ENCODE results near the gene BCL11A. TPM values are rescaled to one million over a fixed set of nuclear protein-coding genes. Genes with fewer than 3 reads are reported as not detected.

Gene BCL11A
- total RNA-seq, 1 experiment from 2014 or later, result 0.33 TPM

DNA sequence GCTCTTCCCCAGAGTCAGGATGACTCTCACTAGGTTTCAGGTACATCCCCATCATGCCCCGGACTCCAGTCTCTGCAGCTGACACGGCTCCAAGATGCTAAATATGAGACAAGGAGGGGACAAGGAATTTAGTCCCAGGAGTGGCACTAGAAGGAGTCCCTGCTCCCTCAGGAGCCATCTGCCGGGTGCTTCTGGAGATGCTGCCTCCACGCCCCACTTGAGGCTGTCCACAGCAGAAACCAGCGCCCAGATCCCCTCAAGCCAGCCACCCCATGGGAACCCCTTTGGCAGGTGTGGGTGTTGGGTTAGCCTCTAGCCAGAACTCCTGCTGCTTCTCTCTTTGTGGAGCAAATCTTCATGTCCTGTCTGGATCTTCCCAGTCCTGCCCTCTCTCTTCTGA lies 40.3 kb downstream of the BCL11A start:
- no peak overlapping the region for H3K27ac ChIP-seq (ENCODE audit: low read length)
- no peak overlapping the region for H3K4me3 ChIP-seq (ENCODE audit: low read depth in 2 of 2, low read length in 2 of 2)
- ATAC-seq (no peak), DNase-seq (ENCODE audit: low read depth, low spot score) (no peak)
- H3K4me1 ChIP-seq (ENCODE audit: control insufficient read depth, insufficient read depth, low read length), result no peaks in the 10 kb centered on the region
- BruUV-seq (replicated peaks), result no TSS peak
- H3K9me3 ChIP-seq (ENCODE audit: control insufficient read depth, insufficient read depth, low read depth, low read length), result no peaks in the 10 kb centered on the region
- intact Hi-C loops (cut with micrococcal nuclease; ENCODE audit: unreplicated experiment), result no loop called here
- peaks cover 7% of the 10 kb centered on the region for H3K27me3 ChIP-seq (ENCODE audit: control insufficient read depth, insufficient read depth, low read length)
- TF ChIP-seq SIN3A (IDR thresholded peaks at IDR 0.05; ENCODE audit: borderline replicate concordance, insufficient read depth, low read depth, low read length) (no peak), TCF7L2 (IDR thresholded peaks at IDR 0.05; ENCODE audit: low read depth, low read length) (no peak)
- no peaks in the 10 kb centered on the region for H3K36me3 ChIP-seq (ENCODE audit: control insufficient read depth, insufficient read depth, low read length)
- in situ Hi-C loops (cut with HindIII; ENCODE audit: low pct_unique_long_range_greater_than_20kb, low sequenced_read_pairs), result no loop called here
- ChIA-PET CTCF (no interaction called here), POLR2A (no interaction called here)

DNA sequence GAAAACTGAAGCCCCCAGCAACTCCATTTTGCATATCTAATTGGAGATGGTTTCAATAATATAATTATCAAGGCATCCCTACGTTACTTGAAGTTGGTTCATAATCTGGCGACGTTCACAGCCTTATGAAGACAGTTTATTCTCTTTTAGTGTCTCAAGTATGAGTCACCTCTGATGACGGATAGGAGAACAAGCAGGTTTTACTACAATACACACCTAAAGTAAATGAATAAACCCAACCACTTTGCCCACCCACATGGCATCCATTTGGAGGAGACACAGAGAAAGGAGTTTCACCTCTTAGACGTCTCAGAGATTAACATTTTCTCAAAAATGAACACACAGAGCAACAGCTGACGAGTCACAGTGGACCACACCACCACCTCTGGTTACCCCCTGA lies 40.8 kb downstream of the BCL11A start:
- Histone ChIP-seq H3K36me3 (ENCODE audit: control insufficient read depth, insufficient read depth, low read length) (no peaks in the 10 kb centered on the region), H3K4me1 (ENCODE audit: control insufficient read depth, insufficient read depth, low read length) (no peaks in the 10 kb centered on the region), H3K9me3 (ENCODE audit: control insufficient read depth, insufficient read depth, low read depth, low read length) (no peaks in the 10 kb centered on the region), H3K27ac (ENCODE audit: low read length) (no peak overlapping the region), H3K27me3 (ENCODE audit: control insufficient read depth, insufficient read depth, low read length) (peaks cover 7% of the 10 kb centered on the region), H3K4me3 (ENCODE audit: low read depth in 2 of 2, low read length in 2 of 2) (no peak overlapping the region)
- CTCF ChIA-PET, result no interaction called here
- intact Hi-C loops (cut with micrococcal nuclease; ENCODE audit: unreplicated experiment), result no loop called here
- no TSS peak for BruUV-seq (replicated peaks)
- ATAC-seq, result no peak
- in situ Hi-C loops (cut with HindIII; ENCODE audit: low pct_unique_long_range_greater_than_20kb, low sequenced_read_pairs), result no loop called here
- TF ChIP-seq, protein P1, sequence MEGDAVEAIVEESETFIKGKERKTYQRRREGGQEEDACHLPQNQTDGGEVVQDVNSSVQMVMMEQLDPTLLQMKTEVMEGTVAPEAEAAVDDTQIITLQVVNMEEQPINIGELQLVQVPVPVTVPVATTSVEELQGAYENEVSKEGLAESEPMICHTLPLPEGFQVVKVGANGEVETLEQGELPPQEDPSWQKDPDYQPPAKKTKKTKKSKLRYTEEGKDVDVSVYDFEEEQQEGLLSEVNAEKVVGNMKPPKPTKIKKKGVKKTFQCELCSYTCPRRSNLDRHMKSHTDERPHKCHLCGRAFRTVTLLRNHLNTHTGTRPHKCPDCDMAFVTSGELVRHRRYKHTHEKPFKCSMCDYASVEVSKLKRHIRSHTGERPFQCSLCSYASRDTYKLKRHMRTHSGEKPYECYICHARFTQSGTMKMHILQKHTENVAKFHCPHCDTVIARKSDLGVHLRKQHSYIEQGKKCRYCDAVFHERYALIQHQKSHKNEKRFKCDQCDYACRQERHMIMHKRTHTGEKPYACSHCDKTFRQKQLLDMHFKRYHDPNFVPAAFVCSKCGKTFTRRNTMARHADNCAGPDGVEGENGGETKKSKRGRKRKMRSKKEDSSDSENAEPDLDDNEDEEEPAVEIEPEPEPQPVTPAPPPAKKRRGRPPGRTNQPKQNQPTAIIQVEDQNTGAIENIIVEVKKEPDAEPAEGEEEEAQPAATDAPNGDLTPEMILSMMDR (IDR thresholded peaks at IDR 0.05), result no peak
- TF ChIP-seq TCF7L2 (IDR thresholded peaks at IDR 0.05; ENCODE audit: low read depth, low read length), result no peak
- no peak for TF ChIP-seq SIN3A (IDR thresholded peaks at IDR 0.05; ENCODE audit: borderline replicate concordance, insufficient read depth, low read depth, low read length)
- no peak for TF ChIP-seq POLR2AphosphoS5 (IDR thresholded peaks at IDR 0.05; ENCODE audit: low read depth, low read length)
- TF ChIP-seq, protein P2, sequence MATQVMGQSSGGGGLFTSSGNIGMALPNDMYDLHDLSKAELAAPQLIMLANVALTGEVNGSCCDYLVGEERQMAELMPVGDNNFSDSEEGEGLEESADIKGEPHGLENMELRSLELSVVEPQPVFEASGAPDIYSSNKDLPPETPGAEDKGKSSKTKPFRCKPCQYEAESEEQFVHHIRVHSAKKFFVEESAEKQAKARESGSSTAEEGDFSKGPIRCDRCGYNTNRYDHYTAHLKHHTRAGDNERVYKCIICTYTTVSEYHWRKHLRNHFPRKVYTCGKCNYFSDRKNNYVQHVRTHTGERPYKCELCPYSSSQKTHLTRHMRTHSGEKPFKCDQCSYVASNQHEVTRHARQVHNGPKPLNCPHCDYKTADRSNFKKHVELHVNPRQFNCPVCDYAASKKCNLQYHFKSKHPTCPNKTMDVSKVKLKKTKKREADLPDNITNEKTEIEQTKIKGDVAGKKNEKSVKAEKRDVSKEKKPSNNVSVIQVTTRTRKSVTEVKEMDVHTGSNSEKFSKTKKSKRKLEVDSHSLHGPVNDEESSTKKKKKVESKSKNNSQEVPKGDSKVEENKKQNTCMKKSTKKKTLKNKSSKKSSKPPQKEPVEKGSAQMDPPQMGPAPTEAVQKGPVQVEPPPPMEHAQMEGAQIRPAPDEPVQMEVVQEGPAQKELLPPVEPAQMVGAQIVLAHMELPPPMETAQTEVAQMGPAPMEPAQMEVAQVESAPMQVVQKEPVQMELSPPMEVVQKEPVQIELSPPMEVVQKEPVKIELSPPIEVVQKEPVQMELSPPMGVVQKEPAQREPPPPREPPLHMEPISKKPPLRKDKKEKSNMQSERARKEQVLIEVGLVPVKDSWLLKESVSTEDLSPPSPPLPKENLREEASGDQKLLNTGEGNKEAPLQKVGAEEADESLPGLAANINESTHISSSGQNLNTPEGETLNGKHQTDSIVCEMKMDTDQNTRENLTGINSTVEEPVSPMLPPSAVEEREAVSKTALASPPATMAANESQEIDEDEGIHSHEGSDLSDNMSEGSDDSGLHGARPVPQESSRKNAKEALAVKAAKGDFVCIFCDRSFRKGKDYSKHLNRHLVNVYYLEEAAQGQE (IDR thresholded peaks at IDR 0.05; ENCODE audit: insufficient read depth in 1 of 2, low read depth in 2 of 2, low read length in 1 of 2), result no peak
- POLR2A ChIA-PET, result no interaction called here
- no peak for DNase-seq (ENCODE audit: low read depth, low spot score)

DNA sequence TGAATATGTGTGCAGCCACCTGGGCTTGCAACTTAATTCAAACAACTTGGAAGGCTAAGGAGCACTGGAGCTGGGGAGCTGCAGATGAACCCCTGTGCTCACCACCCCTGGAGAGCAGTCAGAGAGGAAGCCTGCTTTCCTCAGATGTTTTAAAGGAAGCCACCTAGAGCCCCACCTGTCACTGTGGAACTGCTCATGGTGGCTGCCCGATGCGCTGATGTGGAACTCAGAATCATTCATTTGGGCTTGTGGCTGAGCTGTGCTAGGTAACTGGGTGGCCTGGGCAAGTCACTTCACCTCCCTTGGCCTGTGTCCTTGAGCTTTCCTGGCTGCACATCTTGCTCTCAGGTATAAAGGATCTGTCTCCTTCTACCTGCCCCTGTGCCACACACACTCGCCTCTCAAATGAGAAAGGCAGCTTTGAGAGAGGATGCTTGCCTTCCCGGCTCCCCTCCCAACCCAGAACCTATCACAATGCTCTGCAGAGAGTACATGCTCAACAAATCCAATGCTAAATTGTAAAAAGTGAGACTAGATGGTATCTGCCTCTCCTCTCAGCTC lies 41.3 kb downstream of the BCL11A start:
- no peak for ATAC-seq
- Histone ChIP-seq H3K4me3 (ENCODE audit: low read depth in 2 of 2, low read length in 2 of 2) (no peak overlapping the region), H3K9me3 (ENCODE audit: control insufficient read depth, insufficient read depth, low read depth, low read length) (no peaks in the 10 kb centered on the region), H3K27ac (ENCODE audit: low read length) (no peak overlapping the region), H3K4me1 (ENCODE audit: control insufficient read depth, insufficient read depth, low read length) (no peaks in the 10 kb centered on the region), H3K27me3 (ENCODE audit: control insufficient read depth, insufficient read depth, low read length) (peaks cover 7% of the 10 kb centered on the region), H3K36me3 (ENCODE audit: control insufficient read depth, insufficient read depth, low read length) (no peaks in the 10 kb centered on the region)
- POLR2A ChIA-PET, result no interaction called here
- CTCF ChIA-PET, result no interaction called here
- DNase-seq (ENCODE audit: low read depth, low spot score), result no peak
- in situ Hi-C loops (cut with HindIII; ENCODE audit: low pct_unique_long_range_greater_than_20kb, low sequenced_read_pairs), result no loop called here
- no TSS peak for BruUV-seq (replicated peaks)
- intact Hi-C loops (cut with micrococcal nuclease; ENCODE audit: unreplicated experiment), result no loop called here
- TF ChIP-seq SIN3A (IDR thresholded peaks at IDR 0.05; ENCODE audit: borderline replicate concordance, insufficient read depth, low read depth, low read length), result no peak
- TF ChIP-seq TCF7L2 (IDR thresholded peaks at IDR 0.05; ENCODE audit: low read depth, low read length), result no peak
- TF ChIP-seq, protein P2 (IDR thresholded peaks at IDR 0.05; ENCODE audit: insufficient read depth in 1 of 2, low read depth in 2 of 2, low read length in 1 of 2), result no peak
- TF ChIP-seq, protein P1 (IDR thresholded peaks at IDR 0.05), result no peak
- no peak for TF ChIP-seq POLR2AphosphoS5 (IDR thresholded peaks at IDR 0.05; ENCODE audit: low read depth, low read length)
